SKM-1 (cell line): ENCODE data around the gene ORMDL1.

Experiments
- DNase-seq: peaks from one replicate; lab custom pipeline; 2025; ENCODE audit not compliant: unreplicated experiment; lab: John Stamatoyannopoulos, UW

The ORMDL1 gene

GRCh38 chr2:189783927-189784867 lies at the start of gene ORMDL1, which contains the start of gene PMS1:
TSS of gene ORMDL1 (minus strand) at chr2:189784339. CDS start at chr2:189782595, 1,744 bp downstream.
TSS of gene PMS1 (plus strand) at chr2:189784450. CDS start at chr2:189791810, 7,360 bp downstream.
- peak; percentile 79 for DNase-seq

- DNase-seq = no peak
These were observed 46.4 kb upstream of the ORMDL1 start for GRCh38 chr2:189830510-189830909.

GRCh38 chr2:189829102-189829833 lies 45.1 kb upstream of the ORMDL1 start:
- no peak for DNase-seq

- no peak for DNase-seq
These were observed 41.9 kb upstream of the ORMDL1 start for GRCh38 chr2:189826039-189826438.

- no peak for DNase-seq
These were observed 40.7 kb upstream of the ORMDL1 start for GRCh38 chr2:189824694-189825396.

- no peak for DNase-seq
These were observed 38.0 kb upstream of the ORMDL1 start for GRCh38 chr2:189821953-189822748.

- DNase-seq = no peak
These were observed 35.2 kb upstream of the ORMDL1 start for GRCh38 chr2:189819297-189819704.

GRCh38 chr2:189818249-189819038 lies 34.3 kb upstream of the ORMDL1 start:
- DNase-seq = no peak

- DNase-seq = no peak
These were observed 19.3 kb upstream of the ORMDL1 start for GRCh38 chr2:189803431-189803830.

GRCh38 chr2:189802396-189802912 lies 18.3 kb upstream of the ORMDL1 start:
- DNase-seq = no peak

- DNase-seq = no peak
These were observed 15.4 kb upstream of the ORMDL1 start for GRCh38 chr2:189799531-189799930.

GRCh38 chr2:189799030-189799331 lies 14.8 kb upstream of the ORMDL1 start:
- no peak for DNase-seq

- DNase-seq = peak; percentile 12
These were observed 14.3 kb upstream of the ORMDL1 start for GRCh38 chr2:189798312-189799029.

- DNase-seq = no peak
These were observed 13.8 kb upstream of the ORMDL1 start for GRCh38 chr2:189797902-189798301.

GRCh38 chr2:189794310-189794709 lies 10.2 kb upstream of the ORMDL1 start:
- no peak for DNase-seq

GRCh38 chr2:189791338-189792042 lies 7.4 kb upstream of the ORMDL1 start:
- DNase-seq = no peak

- DNase-seq = no peak
These were observed 650 bp downstream of the ORMDL1 start for GRCh38 chr2:189783451-189783926.

- peak; percentile 19 for DNase-seq
These were observed 1.9 kb downstream of the ORMDL1 start for GRCh38 chr2:189782221-189782671.
